Keratinocyte (primary cell): ENCODE measurements around the gene UBL7. TPM values are rescaled to one million over a fixed set of nuclear protein-coding genes. Genes with fewer than 3 reads are reported as not detected.

Source experiments
- DNase-seq: peaks from one replicate; pipeline ENCODE4 v3.0.0-alpha.2; 2011; ENCODE audit warnings: low read depth, missing footprints, low spot score
- FAIRE-seq: peaks from 2 replicates; lab custom pipeline; 2011; peaks lifted over from hg19 to GRCh38; lab: Jason Lieb, UNC
- H2AFZ ChIP-seq: 2 replicates; pipeline ENCODE4 v1.6.0; 2012; ENCODE audit warnings: low read length, control low read depth, inconsistent platforms; ENCODE audit not compliant: control insufficient read depth
- H3K27ac ChIP-seq: 2 replicates; pipeline ENCODE4 v1.5.1; 2011; ENCODE audit warnings: low read length; ENCODE audit not compliant: control insufficient read depth, insufficient read depth
- H3K27me3 ChIP-seq: 3 replicates; pipeline ENCODE4 v1.6.0; 2011; ENCODE audit warnings: low read length; ENCODE audit not compliant: control insufficient read depth, insufficient read depth; ENCODE audit errors: extremely low read depth
- H3K36me3 ChIP-seq, 2 experiments: 2 replicates in 1 of 2; 3 replicates in 1 of 2; pipeline ENCODE4 v1.5.1; 2011; ENCODE audit warnings: low read length in 2 of 2, mild to moderate bottlenecking in 1 of 2; ENCODE audit not compliant: control insufficient read depth in 2 of 2, insufficient read depth in 2 of 2; ENCODE audit errors: extremely low read depth in 1 of 2
- H3K4me1 ChIP-seq: 3 replicates; pipeline ENCODE4 v1.5.1; 2011; ENCODE audit warnings: low read length; ENCODE audit not compliant: control insufficient read depth, insufficient read depth; ENCODE audit errors: extremely low read depth
- H3K4me2 ChIP-seq: 3 replicates; pipeline ENCODE4 v1.6.0; 2011; ENCODE audit warnings: low read depth, low read length; ENCODE audit not compliant: control insufficient read depth, insufficient read depth; ENCODE audit errors: extremely low read depth
- H3K4me3 ChIP-seq, 3 experiments: fragments of 200-600 bp in 1 of 3; sonication (generic) in 1 of 3; 2 replicates in 2 of 3; 3 replicates in 1 of 3; pipeline ENCODE4 v1.5.1; 2011 to 2016; ENCODE audit warnings: low read length in 3 of 3, mild to moderate bottlenecking in 3 of 3, control low read depth in 2 of 3, inconsistent platforms in 1 of 3, low read depth in 1 of 3, mixed read lengths in 1 of 3, mixed run types in 1 of 3, moderate library complexity in 1 of 3; ENCODE audit not compliant: control insufficient read depth in 2 of 3, insufficient read depth in 2 of 3; ENCODE audit errors: extremely low read depth in 1 of 3
- H3K79me2 ChIP-seq: 2 replicates; pipeline ENCODE4 v1.6.0; 2012; ENCODE audit warnings: low read length; ENCODE audit not compliant: control insufficient read depth, insufficient read depth
- H3K9ac ChIP-seq: 3 replicates; pipeline ENCODE4 v1.6.0; 2011; ENCODE audit warnings: low read length; ENCODE audit not compliant: control insufficient read depth, insufficient read depth; ENCODE audit errors: extremely low read depth
- H3K9me1 ChIP-seq: 3 replicates; pipeline ENCODE4 v1.6.0; 2011; ENCODE audit warnings: low read length; ENCODE audit not compliant: control insufficient read depth, insufficient read depth; ENCODE audit errors: extremely low read depth
- H3K9me3 ChIP-seq: 2 replicates; pipeline ENCODE4 v1.5.1; 2012; ENCODE audit warnings: low read depth, low read length; ENCODE audit not compliant: control insufficient read depth
- H4K20me1 ChIP-seq: 3 replicates; pipeline ENCODE4 v1.6.0; 2011; ENCODE audit warnings: low read length; ENCODE audit not compliant: control insufficient read depth, insufficient read depth; ENCODE audit errors: extremely low read depth
- CTCF ChIP-seq, 3 experiments: IDR thresholded peaks in 1 of 3; conservative IDR thresholded peaks in 1 of 3; optimal IDR thresholded peaks in 1 of 3; 2 replicates in 2 of 3; 3 replicates in 1 of 3; pipeline versions ENCODE3 to v1.5.1; 2011; ENCODE audit warnings: low read length in 3 of 3, mild to moderate bottlenecking in 3 of 3, moderate library complexity in 2 of 3, control low read depth in 1 of 3, inconsistent platforms in 1 of 3; ENCODE audit not compliant: insufficient read depth in 2 of 3; ENCODE audit errors: extremely low read depth in 1 of 3
- EZH2 ChIP-seq: IDR thresholded peaks from one replicate; pipeline ENCODE4 v1.6.1; 2012; ENCODE audit warnings: inconsistent platforms, mild to moderate bottlenecking, low read length, moderate library complexity
- dilution Hi-C: fragments of 300-500 bp; cut with MboI; formaldehyde crosslinking; loops from one replicate; pipeline ENCODE4 v1.7.0; 2020; ENCODE audit warnings: low sequenced_read_pairs; ENCODE audit not compliant: extremely low pct_ligation_motif_present
- polyA plus RNA-seq, 5 experiments: library from polyadenylated mRNA; depleted of rRNA in 3 of 5; stranded (reverse) in 3 of 5; stranded (forward) in 1 of 5; unstranded in 1 of 5; fragments of >200 nt; gene quantifications; 1 replicate in 1 of 5; 2 replicates in 3 of 5; 3 replicates in 1 of 5; pipeline versions ENCODE4 v1.2.1 to v1.2.3, GENCODE V29; 2011 to 2012; ENCODE audit warnings: missing spikeins in 2 of 5, low read depth in 1 of 5, low replicate concordance in 1 of 5

The UBL7 gene
- polyA plus RNA-seq, 1 donor (not counting 4 experiments of a cell fraction or from before 2014, with no cell fraction given), result 45.8 TPM

GRCh38 chr15:74449643-74450205 lies 11.2 kb downstream of the UBL7 start:
- H3K79me2 ChIP-seq, result no peaks in the 10 kb centered on the region
- no peak overlapping the region for H3K27ac ChIP-seq
- no peaks in the 10 kb centered on the region for H3K4me1 ChIP-seq
- no peak overlapping the region for H3K9ac ChIP-seq
- dilution Hi-C loops, result no loop called here
- H3K4me3 ChIP-seq, result no peak overlapping the region
- TF ChIP-seq CTCF (optimal IDR thresholded peaks at IDR 0.05 in 1 of 3, IDR thresholded peaks at IDR 0.05 in 1 of 3, conservative IDR thresholded peaks at IDR 0.05 in 1 of 3; ENCODE audit: extremely low read depth in 1 of 3, insufficient read depth in 2 of 3, low read length in 3 of 3) (no peak), EZH2 (no peak)
- H2AFZ ChIP-seq, result no peak overlapping the region
- no peak for DNase-seq
- H3K27me3 ChIP-seq, result no peaks in the 10 kb centered on the region
- no peaks in the 10 kb centered on the region for H4K20me1 ChIP-seq
- no peak for FAIRE-seq
- no peaks in the 10 kb centered on the region for H3K9me1 ChIP-seq
- no peaks in the 10 kb centered on the region for H3K9me3 ChIP-seq
- H3K36me3 ChIP-seq, result peaks cover 9 to 33% of the 10 kb centered on the region in 2 experiments
- no peak overlapping the region for H3K4me2 ChIP-seq

GRCh38 chr15:74449095-74449494 lies 11.9 kb downstream of the UBL7 start:
- dilution Hi-C loops, result no loop called here
- Histone ChIP-seq H3K79me2 (no peaks in the 10 kb centered on the region), H3K9ac (no peak overlapping the region), H2AFZ (no peak overlapping the region), H3K4me1 (no peaks in the 10 kb centered on the region), H3K9me3 (no peaks in the 10 kb centered on the region), H3K27ac (no peak overlapping the region), H3K36me3 (peaks cover 9 to 32% of the 10 kb centered on the region in 2 experiments), H3K4me3 (no peak overlapping the region), H3K27me3 (no peaks in the 10 kb centered on the region), H3K9me1 (no peaks in the 10 kb centered on the region), H4K20me1 (no peaks in the 10 kb centered on the region), H3K4me2 (no peak overlapping the region)
- FAIRE-seq (no peak), DNase-seq (no peak)
- TF ChIP-seq EZH2, result no peak
- TF ChIP-seq CTCF (optimal IDR thresholded peaks at IDR 0.05 in 1 of 3, IDR thresholded peaks at IDR 0.05 in 1 of 3, conservative IDR thresholded peaks at IDR 0.05 in 1 of 3; ENCODE audit: extremely low read depth in 1 of 3, insufficient read depth in 2 of 3, low read length in 3 of 3), result no peak
